Measurements from ENCODE around the gene MMRN2.
"Not testable (repeated sequence)": the region's sequence is repeated elsewhere in the genome, so short reads cannot be mapped to it uniquely, and the experiment has no call there.

The MMRN2 gene, protein sequence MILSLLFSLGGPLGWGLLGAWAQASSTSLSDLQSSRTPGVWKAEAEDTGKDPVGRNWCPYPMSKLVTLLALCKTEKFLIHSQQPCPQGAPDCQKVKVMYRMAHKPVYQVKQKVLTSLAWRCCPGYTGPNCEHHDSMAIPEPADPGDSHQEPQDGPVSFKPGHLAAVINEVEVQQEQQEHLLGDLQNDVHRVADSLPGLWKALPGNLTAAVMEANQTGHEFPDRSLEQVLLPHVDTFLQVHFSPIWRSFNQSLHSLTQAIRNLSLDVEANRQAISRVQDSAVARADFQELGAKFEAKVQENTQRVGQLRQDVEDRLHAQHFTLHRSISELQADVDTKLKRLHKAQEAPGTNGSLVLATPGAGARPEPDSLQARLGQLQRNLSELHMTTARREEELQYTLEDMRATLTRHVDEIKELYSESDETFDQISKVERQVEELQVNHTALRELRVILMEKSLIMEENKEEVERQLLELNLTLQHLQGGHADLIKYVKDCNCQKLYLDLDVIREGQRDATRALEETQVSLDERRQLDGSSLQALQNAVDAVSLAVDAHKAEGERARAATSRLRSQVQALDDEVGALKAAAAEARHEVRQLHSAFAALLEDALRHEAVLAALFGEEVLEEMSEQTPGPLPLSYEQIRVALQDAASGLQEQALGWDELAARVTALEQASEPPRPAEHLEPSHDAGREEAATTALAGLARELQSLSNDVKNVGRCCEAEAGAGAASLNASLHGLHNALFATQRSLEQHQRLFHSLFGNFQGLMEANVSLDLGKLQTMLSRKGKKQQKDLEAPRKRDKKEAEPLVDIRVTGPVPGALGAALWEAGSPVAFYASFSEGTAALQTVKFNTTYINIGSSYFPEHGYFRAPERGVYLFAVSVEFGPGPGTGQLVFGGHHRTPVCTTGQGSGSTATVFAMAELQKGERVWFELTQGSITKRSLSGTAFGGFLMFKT

DNA sequence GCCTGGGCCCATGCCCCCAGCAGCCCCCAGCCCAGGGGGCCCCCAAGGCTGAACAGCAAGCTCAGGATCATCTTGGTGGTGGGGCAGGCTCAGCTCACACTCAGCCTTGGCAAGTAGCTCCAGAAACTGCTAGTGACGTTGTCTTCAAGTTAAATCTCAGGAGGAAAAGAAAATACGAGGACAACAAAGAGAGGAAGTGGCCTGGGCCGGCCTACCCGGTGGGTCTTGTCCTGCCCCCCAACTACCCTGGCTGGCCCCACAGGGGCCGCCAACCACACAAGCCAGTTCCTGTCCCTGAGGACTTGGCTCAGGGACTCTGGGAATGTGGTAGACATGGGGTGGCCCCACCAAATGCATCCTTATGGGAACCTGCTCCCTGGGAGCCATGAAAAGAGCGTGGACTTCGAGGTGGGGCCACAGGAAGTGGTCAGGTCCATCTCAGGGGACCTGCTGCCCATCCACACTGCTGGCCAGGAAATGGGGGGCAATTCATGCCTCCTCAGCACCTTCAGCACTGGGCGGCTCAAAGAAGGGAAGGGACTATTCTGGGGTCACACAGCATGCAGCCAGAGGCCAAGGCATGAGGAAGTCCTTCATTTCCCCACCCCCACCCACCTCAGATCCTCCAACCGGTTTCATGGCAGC is at the start of gene MMRN2:
Gene MMRN2, minus strand, starts transcription at position 145 of the 645 bp plus-strand sequence. Its CDS starts 74 bp downstream, at position 71.
- no peak for TF ChIP-seq PPARA (CRISPR knock-in tag; IDR thresholded peaks at IDR 0.05; ENCODE audit: borderline replicate concordance)
- TF ChIP-seq ZC3H10 (CRISPR knock-in tag; IDR thresholded peaks at IDR 0.05) = no peak
- no peak for TF ChIP-seq PATZ1 (CRISPR knock-in tag; IDR thresholded peaks at IDR 0.05; ENCODE audit: borderline replicate concordance)
- TF ChIP-seq TCF4 (CRISPR knock-in tag; IDR thresholded peaks at IDR 0.05; ENCODE audit: borderline replicate concordance) = no peak
- no peak for TF ChIP-seq ZNF70 (CRISPR knock-in tag; IDR thresholded peaks at IDR 0.05)
- TF ChIP-seq GLIS3 (CRISPR knock-in tag; IDR thresholded peaks at IDR 0.05) = no peak
- TF ChIP-seq ZFP3 (CRISPR knock-in tag; IDR thresholded peaks at IDR 0.05) = no peak
- TF ChIP-seq CSDC2 (CRISPR knock-in tag; IDR thresholded peaks at IDR 0.05) = no peak
- ATAC-seq = no peak

GRCh38 chr10:87007124-87007523 is 49.7 kb upstream of the MMRN2 start:
- ATAC-seq = not testable (repeated sequence)

DNA sequence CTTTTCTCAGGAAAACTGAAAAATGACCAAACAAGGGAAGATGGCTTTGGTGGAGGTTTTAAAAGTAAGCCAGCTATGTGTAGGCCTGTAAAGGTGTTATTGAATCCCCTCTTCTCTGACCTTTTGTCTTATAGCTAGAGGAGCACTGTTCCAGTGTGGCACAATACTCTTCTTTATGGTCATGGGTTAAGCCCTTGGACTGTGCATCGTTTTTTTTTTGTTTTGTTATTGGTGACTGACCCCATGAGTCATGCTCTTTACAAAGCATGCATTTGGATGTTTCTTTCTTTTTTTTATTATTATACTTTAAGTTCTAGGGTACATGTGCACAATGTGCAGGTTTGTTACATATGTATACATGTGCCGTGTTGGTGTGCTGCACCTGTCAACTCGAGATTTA is 43.1 kb upstream of the MMRN2 start:
- ATAC-seq = no peak
- TF ChIP-seq, protein P1, sequence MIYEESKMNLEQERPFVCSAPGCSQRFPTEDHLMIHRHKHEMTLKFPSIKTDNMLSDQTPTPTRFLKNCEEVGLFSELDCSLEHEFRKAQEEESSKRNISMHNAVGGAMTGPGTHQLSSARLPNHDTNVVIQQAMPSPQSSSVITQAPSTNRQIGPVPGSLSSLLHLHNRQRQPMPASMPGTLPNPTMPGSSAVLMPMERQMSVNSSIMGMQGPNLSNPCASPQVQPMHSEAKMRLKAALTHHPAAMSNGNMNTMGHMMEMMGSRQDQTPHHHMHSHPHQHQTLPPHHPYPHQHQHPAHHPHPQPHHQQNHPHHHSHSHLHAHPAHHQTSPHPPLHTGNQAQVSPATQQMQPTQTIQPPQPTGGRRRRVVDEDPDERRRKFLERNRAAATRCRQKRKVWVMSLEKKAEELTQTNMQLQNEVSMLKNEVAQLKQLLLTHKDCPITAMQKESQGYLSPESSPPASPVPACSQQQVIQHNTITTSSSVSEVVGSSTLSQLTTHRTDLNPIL (CRISPR knock-in tag; IDR thresholded peaks at IDR 0.05; ENCODE audit: low read depth) = no peak
- TF ChIP-seq SNAI2 (CRISPR knock-in tag; IDR thresholded peaks at IDR 0.05) = no peak

GRCh38 chr10:86999802-87000403 is 42.5 kb upstream of the MMRN2 start:
- ATAC-seq = not testable (repeated sequence)

- ATAC-seq = no peak
- TF ChIP-seq PATZ1 (CRISPR knock-in tag; IDR thresholded peaks at IDR 0.05; ENCODE audit: borderline replicate concordance) = no peak
- TF ChIP-seq PPARA (CRISPR knock-in tag; IDR thresholded peaks at IDR 0.05; ENCODE audit: borderline replicate concordance) = no peak
- TF ChIP-seq BACH2 (CRISPR knock-in tag; IDR thresholded peaks at IDR 0.05; ENCODE audit: borderline replicate concordance) = no peak
- no peak for TF ChIP-seq OSR1 (CRISPR knock-in tag; IDR thresholded peaks at IDR 0.05)
Observed at GRCh38 chr10:86992929-86993328, 35.5 kb upstream of the MMRN2 start.

DNA sequence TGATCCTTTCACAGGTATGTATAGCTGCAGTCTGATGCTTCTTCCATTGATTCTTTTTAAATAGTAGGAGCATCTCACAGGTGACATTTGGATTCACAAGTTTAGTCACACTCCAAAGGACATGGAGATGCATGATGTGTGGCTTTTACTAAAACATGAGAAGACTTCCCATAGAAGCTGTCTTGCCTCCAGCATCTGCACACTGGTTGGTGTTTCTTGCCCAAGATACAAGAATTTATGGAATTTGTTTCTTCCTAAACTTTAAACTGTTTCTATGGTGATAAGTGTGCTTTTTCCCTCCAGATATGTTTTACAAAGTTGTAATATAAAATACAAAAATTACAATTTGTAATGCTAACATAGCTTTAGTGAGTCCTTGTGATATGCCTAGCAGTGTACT is 35.0 kb upstream of the MMRN2 start:
- TF ChIP-seq ZFP3 (CRISPR knock-in tag; IDR thresholded peaks at IDR 0.05) (no peak), ZFP30 (CRISPR knock-in tag; IDR thresholded peaks at IDR 0.05) (no peak), TOX (CRISPR knock-in tag; IDR thresholded peaks at IDR 0.05; ENCODE audit: borderline replicate concordance) (no peak)
- no peak for ATAC-seq

DNA sequence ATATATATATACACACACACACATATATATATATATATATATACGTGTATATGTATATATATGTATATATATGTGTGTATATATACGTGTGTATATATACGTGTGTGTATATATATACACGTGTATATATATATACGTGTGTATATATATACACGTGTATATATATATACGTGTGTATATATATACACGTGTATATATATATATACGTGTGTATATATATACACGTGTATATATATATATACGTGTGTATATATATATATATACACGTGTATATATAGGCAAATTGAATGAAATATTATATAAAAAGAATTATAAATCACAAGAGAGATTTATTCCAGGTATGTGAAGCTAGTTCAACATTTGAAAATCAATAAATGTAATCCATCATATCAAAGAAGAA is 33.9 kb upstream of the MMRN2 start:
- ATAC-seq = not testable (repeated sequence)

All from SK-N-SH treated with all-trans-retinoic acid at 6 μM for 48 hours (cell line).